T-helper 2 cell (primary cell): ENCODE data around the gene POC1A.

Experiments
- DNase-seq, 5 experiments: peaks; one replicate each; pipeline versions ENCODE4 v3.0.0 to v3.0.0-alpha.2; 2012 to 2022

Gene POC1A

GRCh38 chr3:52150860-52151259, 3.4 kb downstream of the POC1A start:
- DNase-seq = no peak

- DNase-seq = no peak
Observed at GRCh38 chr3:52150357-52150756, 3.9 kb downstream of the POC1A start.

- no peak for DNase-seq
Observed at GRCh38 chr3:52149726-52150125, 4.5 kb downstream of the POC1A start.

- DNase-seq = no peak
Observed at GRCh38 chr3:52149021-52149420, 5.2 kb downstream of the POC1A start.

GRCh38 chr3:52147804-52148203, 6.4 kb downstream of the POC1A start:
- DNase-seq = no peak

- no peak for DNase-seq
Observed at GRCh38 chr3:52146811-52147210, 7.4 kb downstream of the POC1A start.

- no peak for DNase-seq
Observed at GRCh38 chr3:52146189-52146588, 8.0 kb downstream of the POC1A start.

GRCh38 chr3:52145736-52146110, 8.5 kb downstream of the POC1A start:
- DNase-seq = no peak

- DNase-seq = no peak
Observed at GRCh38 chr3:52144796-52145735, 9.2 kb downstream of the POC1A start.

GRCh38 chr3:52144034-52144795, 10.0 kb downstream of the POC1A start:
- peak; percentile 64 to 90 (median 81) for DNase-seq

GRCh38 chr3:52143616-52144015, 10.6 kb downstream of the POC1A start:
- DNase-seq = no peak

- no peak for DNase-seq
Observed at GRCh38 chr3:52143156-52143555, 11.1 kb downstream of the POC1A start.

- no peak for DNase-seq
Observed at GRCh38 chr3:52141751-52142150, 12.5 kb downstream of the POC1A start.

GRCh38 chr3:52140769-52141168, 13.5 kb downstream of the POC1A start:
- no peak for DNase-seq

GRCh38 chr3:52140000-52140399, 14.2 kb downstream of the POC1A start:
- no peak for DNase-seq

GRCh38 chr3:52137311-52137710, 16.9 kb downstream of the POC1A start:
- DNase-seq = no peak

- no peak for DNase-seq
Observed at GRCh38 chr3:52136513-52136912, 17.7 kb downstream of the POC1A start.

GRCh38 chr3:52135332-52135731, 18.9 kb downstream of the POC1A start:
- DNase-seq = no peak

GRCh38 chr3:52134761-52135160, 19.5 kb downstream of the POC1A start:
- no peak for DNase-seq

GRCh38 chr3:52132930-52133329, 21.3 kb downstream of the POC1A start:
- DNase-seq = no peak

- no peak for DNase-seq
Observed at GRCh38 chr3:52132041-52132440, 22.2 kb downstream of the POC1A start.

- DNase-seq = no peak
Observed at GRCh38 chr3:52130966-52131622, 23.1 kb downstream of the POC1A start.

GRCh38 chr3:52128118-52128683, 26.0 kb downstream of the POC1A start:
- DNase-seq = no peak
